Amniotic stem cell (primary cell): ENCODE results near the gene ACBD6.

ENCODE experiments used
- DNase-seq: peaks from one replicate; lab custom pipeline; 2025; lab: John Stamatoyannopoulos, UW

ACBD6 gene

GRCh38 chr1:180295999-180296398 is 206.4 kb downstream of the ACBD6 start:
- no peak for DNase-seq

GRCh38 chr1:180294711-180295110 is 207.7 kb downstream of the ACBD6 start:
- no peak for DNase-seq

- no peak for DNase-seq
Observed at GRCh38 chr1:180291004-180291403, 211.4 kb downstream of the ACBD6 start.

GRCh38 chr1:180290265-180291001 is 211.9 kb downstream of the ACBD6 start:
- DNase-seq, result no peak

GRCh38 chr1:180288940-180289339 is 213.4 kb downstream of the ACBD6 start:
- DNase-seq, result no peak

- no peak for DNase-seq
Observed at GRCh38 chr1:180287988-180288705, 214.2 kb downstream of the ACBD6 start.

- no peak for DNase-seq
Observed at GRCh38 chr1:180286417-180286816, 216.0 kb downstream of the ACBD6 start.

- DNase-seq, result no peak
Observed at GRCh38 chr1:180283098-180283497, 219.3 kb downstream of the ACBD6 start.

GRCh38 chr1:180282401-180283044 is 219.9 kb downstream of the ACBD6 start:
- DNase-seq, result no peak

GRCh38 chr1:180281490-180281889 is 220.9 kb downstream of the ACBD6 start:
- no peak for DNase-seq

- no peak for DNase-seq
Observed at GRCh38 chr1:180280617-180281016, 221.8 kb downstream of the ACBD6 start.

- no peak for DNase-seq
Observed at GRCh38 chr1:180279651-180280050, 222.7 kb downstream of the ACBD6 start.

- DNase-seq, result no peak
Observed at GRCh38 chr1:180278596-180279395, 223.6 kb downstream of the ACBD6 start.

GRCh38 chr1:180278194-180278515 is 224.2 kb downstream of the ACBD6 start:
- DNase-seq, result no peak

GRCh38 chr1:180277476-180278193 is 224.7 kb downstream of the ACBD6 start:
- no peak for DNase-seq

GRCh38 chr1:180275726-180276125 is 226.7 kb downstream of the ACBD6 start:
- no peak for DNase-seq

GRCh38 chr1:180274221-180274620 is 228.2 kb downstream of the ACBD6 start:
- no peak for DNase-seq

GRCh38 chr1:180273066-180273465 is 229.3 kb downstream of the ACBD6 start:
- DNase-seq, result no peak

- no peak for DNase-seq
Observed at GRCh38 chr1:180272395-180272794, 230.0 kb downstream of the ACBD6 start.

- DNase-seq, result no peak
Observed at GRCh38 chr1:180271272-180272255, 230.8 kb downstream of the ACBD6 start.
